ENCODE data around the gene TUBE1. TPM values are rescaled to one million over a fixed set of nuclear protein-coding genes. Genes with fewer than 3 reads are reported as not detected.
"Not testable (repeated sequence)": the region's sequence is repeated elsewhere in the genome, so short reads cannot be mapped to it uniquely, and the experiment has no call there.

TUBE1 gene, protein sequence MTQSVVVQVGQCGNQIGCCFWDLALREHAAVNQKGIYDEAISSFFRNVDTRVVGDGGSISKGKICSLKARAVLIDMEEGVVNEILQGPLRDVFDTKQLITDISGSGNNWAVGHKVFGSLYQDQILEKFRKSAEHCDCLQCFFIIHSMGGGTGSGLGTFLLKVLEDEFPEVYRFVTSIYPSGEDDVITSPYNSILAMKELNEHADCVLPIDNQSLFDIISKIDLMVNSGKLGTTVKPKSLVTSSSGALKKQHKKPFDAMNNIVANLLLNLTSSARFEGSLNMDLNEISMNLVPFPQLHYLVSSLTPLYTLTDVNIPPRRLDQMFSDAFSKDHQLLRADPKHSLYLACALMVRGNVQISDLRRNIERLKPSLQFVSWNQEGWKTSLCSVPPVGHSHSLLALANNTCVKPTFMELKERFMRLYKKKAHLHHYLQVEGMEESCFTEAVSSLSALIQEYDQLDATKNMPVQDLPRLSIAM
- total RNA-seq, result 18.4 and 18.6 TPM in 2 replicates

DNA sequence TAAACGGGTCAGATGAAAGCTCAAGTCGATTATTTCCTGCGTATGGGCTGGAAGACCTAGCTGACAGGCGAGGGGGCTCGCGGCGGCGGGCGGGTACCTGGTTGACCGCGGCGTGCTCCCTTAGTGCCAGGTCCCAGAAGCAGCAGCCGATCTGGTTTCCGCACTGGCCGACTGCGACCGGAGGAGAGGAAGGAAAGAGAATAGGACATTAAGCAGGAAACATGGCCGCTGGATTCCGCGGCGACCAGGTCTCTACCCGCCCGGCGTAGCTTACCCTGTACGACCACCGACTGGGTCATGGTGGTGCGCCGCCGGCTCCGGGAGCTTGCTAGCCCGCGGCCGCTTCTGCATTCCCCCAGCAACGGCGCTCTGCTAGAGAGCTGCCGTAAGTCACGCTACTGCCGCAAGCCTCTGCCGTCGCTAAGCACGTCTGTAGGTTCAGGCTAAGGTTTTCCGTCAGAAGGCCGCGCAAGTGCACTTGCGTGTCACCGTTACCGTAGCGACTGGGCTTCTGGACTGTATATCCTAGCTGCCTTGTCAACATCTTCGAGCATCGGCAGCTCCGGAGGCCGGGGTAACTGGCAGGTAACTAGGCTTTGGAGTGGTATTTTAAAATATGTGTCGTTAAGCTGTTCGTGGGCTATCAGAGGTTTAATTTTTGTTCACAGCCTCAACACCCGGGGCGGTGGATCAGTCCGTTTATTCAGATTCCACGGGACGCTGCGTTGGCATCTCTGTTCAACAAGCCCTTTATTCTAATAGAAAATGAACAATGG lies at the start of gene TUBE1, which contains the start of gene FAM229B:
Gene TUBE1 (minus strand): TSS at position 347 of the 776 bp plus-strand sequence. CDS start 48 bp downstream, at position 299.
Gene FAM229B (plus strand): TSS at position 456 of the 776 bp plus-strand sequence. CDS start 11,693 bp downstream, outside the sequence.
- intact Hi-C loops (cut with micrococcal nuclease), result loop anchor here (1.0 to 10.0 kb wide), 19 partner anchors 44 to 1905 kb away; partner anchors contain the start of genes AMD1, CDC40, CDK19 and FYN

DNA sequence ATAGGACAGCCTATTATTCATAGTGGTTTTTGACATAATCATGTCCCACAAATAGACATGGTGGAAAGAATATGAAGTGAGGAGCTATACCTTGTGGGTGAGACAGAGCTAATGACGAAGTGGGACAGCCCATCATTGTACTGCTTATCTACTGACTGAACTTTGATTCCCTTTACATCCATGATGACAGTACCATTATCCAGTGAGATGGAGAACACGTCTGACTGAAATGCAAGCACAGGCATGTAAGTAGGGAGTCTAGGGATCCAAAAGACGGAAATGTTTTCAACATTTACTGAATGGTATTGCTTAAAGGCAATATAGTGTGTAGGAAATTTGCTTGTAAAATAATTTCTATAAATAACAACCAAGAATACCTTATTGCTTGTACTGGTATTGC lies 43.6 kb upstream of the TUBE1 start:
- intact Hi-C loops (cut with micrococcal nuclease), result no loop called here

DNA sequence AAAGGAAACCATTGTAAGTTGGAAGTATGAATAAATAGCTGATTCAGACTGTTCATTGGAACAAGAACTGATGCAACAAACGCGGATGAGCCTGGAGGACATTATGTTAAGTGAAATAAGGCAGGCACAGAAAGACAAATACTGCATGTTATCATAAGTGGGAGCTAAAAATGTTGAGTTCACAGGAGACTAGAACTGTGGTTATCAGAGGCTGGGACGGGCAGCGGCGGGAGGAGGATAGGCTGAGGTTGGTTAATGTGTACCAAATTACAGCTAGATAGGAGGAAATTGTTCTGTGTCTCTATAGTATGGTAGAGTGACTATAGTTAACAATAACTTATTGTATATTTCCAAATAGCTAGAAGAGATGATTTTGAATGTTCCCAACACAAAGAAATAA lies 40.9 kb upstream of the TUBE1 start:
- intact Hi-C loops (cut with micrococcal nuclease), result no loop called here

DNA sequence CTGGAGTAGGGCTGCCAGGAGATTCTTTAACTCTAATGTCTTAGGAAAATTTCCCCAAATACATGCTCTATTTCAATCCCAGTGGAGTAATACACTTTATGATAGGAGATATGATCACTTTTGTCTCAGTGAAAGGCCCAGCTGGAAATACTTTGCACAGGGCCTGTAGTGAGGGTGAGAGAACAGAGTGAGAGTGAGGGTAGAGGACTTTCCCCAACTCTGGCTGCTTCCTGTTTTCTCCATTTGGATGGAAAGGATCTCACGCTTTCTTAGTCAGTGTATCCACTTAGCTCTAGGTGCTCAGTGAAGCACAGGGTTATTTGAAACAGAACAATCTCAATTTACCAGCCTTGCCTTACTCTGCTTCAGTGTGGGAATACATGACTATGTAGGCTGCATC lies 36.7 kb upstream of the TUBE1 start:
- intact Hi-C loops (cut with micrococcal nuclease), result no loop called here

DNA sequence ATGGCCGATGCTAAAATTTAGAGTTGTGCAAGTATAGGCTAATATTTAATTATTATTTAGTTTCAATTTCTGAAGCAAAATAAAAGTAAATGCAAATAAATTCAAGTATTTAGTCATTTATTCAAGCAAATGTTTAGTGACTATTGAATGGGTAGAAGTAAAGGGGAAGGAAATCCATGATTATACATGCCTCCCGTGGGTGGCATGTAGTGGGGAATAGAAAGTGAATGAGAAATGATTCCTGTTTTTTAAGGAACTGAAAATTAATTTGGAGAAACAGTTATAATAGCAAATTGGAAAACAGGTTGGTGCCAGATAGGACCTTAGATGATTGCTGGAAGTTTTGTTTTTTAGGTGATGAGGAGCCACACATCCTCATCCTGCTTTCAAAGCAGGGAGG lies 35.5 kb upstream of the TUBE1 start:
- intact Hi-C loops (cut with micrococcal nuclease), result no loop called here

DNA sequence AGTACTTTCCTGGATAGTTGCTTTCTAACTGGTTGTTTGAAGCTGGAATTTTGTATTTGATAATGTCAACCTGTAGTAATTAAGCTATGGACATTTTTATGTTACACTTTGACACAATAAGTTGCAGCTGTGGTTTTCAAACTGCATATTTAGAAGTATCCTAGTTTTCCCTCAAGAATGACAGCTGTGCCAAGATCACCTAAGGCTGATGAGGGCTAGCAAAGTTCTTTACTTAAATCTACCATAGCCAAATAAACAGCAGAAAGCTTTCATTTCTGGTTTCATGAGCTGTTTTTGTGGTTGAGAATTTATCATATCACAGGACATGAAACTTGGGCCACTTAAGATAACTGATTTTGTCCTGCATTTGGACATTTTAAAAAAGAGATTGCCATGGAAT lies 30.8 kb upstream of the TUBE1 start:
- intact Hi-C loops (cut with micrococcal nuclease), result no loop called here

DNA sequence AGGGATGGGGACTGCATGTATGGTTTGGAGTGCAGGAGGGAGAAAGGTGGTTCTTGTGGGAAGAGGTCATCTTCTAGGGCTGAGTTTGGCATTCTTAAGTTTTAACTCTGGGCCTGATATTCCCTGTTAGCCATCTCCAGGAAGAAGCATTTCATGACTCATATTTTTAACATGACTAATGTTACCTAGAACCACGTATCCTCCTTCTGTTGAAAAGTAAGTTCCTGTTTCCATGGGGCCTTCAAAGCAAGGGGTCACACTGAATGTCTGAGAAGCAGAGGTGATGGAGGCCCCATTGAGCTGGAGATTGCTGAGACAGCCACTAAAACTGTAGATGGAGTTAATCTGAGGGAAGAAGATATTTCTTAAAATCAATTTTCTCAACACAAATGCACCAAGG lies 30.3 kb upstream of the TUBE1 start:
- intact Hi-C loops (cut with micrococcal nuclease), result no loop called here

DNA sequence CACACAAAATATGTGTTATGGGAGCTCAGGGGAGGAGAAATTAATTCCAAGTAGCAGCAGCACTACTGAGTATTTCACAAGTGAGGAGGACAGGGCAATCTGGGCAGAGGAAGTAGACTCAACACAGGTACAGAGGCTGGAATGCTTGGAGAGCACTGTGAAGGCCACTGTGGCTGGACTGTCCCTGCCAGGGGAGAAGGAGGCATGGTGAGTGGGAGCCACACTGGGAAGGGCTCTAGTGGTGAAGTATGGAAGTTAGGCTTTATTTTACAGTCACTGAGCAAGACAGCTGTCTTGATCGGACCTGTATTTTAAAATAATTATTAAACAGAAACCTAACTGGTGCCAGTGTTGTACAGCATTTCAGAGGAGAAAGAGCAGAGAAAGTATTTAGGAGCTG lies 28.9 kb upstream of the TUBE1 start:
- intact Hi-C loops (cut with micrococcal nuclease), result no loop called here

DNA sequence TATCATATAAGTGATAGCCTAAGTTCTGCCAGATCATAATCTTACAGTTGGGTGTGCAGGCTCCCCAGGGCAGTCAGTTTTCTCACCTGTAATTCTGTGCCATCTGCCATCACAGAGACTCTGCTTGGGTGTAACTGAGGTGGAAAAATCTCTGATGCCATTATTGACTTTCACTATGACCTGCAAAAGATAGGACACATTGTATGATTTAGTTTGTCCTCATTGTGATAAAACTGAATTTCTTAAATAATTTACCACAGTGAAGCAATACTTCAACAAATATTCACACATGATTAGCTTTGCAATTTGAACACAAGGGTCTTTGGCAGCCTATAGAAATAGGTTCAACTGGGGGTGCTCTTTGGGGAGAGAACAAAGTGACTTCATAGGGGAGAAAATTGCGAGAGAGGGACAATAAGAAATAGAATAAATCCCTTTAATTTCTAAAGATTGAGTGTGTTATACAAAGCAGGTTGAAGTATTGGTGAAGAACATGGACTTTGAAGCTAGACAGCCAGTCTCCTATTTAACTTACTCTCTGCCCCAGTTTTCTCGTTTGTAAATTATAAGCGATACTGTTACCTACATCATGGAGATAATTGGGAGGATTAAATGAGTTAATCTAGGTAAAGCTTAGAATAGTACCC lies 27.4 kb upstream of the TUBE1 start:
- intact Hi-C loops (cut with micrococcal nuclease), result no loop called here

DNA sequence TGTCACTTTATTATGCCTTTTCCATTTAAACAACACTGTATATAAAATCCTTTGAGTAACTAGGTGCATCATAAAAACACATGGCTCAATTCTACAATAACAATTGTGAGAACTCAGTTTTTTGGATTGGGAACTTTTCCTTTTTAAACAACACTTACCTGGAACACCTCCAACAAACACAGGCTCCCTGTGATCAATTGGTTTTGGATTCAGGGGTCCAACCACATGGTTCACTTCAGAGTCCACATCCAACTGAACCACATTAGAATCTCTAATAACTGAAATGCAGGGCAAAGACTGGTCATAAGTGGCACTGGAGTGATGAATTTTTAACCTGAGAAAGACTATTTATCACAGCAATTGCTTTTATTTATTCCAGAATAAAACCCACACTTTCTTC lies 26.6 kb upstream of the TUBE1 start:
- intact Hi-C loops (cut with micrococcal nuclease), result no loop called here

DNA sequence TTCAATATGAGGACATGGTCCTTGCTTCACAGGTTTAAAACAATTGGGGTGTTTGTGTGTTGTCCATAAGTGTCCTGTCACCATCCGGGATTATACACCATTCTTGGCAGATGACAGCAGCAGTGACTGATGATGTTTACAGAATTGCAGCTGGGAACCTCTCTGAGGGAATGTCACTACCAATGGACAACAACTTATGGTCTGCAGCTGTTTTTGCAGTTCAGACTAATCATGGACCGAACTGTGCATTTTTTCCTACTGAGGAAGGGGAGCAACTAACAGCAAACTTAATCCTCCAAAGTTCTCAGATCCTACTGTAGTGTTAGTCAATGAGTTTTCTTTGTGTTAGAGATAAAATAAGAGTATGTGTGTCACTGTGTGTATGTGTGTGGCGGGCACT lies 26.1 kb upstream of the TUBE1 start:
- intact Hi-C loops (cut with micrococcal nuclease), result no loop called here

DNA sequence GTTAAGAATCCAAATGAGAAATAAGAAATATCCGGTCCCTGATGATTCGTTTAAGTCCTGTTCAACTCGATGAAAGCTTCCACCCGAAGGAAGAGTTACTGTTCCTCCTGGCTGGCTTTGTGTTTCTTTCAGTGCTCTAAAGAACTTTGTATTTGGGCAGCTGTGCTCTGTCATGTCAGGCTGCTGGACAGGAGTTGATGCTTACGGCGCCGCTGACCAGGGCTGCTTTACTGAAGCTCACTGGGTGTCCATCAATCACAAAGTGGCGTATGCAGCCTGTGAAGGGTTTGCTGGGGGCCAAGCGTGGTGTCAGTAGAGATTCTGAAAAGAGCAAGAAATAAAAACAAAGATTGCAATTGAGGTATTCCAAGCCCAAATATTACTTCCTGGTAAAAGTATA lies 22.0 kb upstream of the TUBE1 start:
- intact Hi-C loops (cut with micrococcal nuclease), result no loop called here

DNA sequence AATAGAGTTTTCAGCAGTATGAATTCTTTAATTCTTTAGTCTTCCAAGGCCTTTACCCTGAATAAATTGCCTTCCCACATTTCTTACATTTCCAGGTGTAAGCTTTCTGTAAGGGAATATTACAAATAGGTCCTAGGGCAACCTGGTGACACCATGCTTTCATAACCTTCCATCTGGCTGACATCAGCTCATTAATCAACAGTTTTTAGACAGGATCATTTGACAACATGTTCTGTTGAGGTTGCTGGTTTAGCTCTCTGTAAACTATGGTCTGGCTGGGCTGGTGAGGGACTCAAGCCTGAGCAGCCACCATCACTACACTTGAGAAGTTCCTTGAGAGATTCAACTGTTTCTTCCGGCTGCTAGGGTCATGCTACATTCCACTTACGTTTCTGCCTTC lies 19.3 kb upstream of the TUBE1 start:
- intact Hi-C loops (cut with micrococcal nuclease), result no loop called here

DNA sequence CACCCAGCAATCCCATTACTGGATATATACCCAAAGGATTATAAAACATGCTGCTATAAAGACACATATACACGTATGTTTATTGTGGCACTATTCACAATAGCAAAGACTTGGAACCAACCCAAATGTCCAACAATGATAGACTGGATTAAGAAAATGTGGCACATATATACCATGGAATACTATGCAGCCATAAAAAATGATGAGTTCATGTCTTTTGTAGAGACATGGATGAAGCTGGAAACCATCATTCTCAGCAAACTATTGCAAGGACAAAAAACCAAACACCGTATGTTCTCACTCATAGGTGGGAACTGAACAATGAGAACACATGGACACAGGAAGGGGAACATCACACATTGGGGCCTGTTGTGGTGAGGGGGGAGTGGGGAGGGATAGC lies 18.7 kb upstream of the TUBE1 start:
- intact Hi-C loops (cut with micrococcal nuclease), result not testable (repeated sequence)

DNA sequence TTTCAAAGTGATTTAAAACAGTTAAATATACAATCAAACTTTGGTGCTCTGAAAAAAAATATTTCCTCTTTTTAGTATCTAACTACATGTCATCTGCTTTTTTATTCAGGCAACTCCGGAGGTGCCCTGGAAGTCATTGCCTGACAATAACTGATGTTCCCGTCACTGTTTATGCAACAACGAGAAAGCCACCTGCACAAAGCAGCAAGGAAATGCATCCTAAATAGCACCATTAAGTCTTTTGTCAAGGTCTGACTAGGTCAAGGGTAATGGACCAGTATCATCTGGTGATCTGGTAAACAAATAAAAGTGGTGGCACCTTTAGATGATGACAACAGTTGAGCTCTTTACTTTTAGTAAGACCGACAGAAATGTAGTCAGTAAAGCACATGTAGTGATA lies 13.3 kb upstream of the TUBE1 start:
- intact Hi-C loops (cut with micrococcal nuclease), result no loop called here

DNA sequence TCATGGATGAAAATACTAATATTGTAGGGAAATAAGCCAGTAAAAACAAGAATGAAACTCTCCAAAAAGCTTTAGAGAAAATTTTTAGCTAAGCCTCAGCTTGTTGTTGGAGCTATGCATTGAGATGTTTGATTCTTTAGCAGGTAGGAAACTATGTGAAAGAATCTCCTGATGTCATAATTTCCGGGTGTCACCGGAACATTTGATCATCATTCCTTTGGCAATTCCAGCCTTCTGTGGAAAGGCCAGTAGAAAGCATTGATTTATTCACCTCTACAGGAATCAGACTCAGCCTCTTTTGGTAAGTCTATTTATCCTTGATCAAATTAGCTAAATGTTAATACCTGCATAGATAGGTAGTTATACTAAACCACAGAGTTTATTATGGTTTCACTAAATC lies 9.6 kb upstream of the TUBE1 start:
- intact Hi-C loops (cut with micrococcal nuclease), result no loop called here

DNA sequence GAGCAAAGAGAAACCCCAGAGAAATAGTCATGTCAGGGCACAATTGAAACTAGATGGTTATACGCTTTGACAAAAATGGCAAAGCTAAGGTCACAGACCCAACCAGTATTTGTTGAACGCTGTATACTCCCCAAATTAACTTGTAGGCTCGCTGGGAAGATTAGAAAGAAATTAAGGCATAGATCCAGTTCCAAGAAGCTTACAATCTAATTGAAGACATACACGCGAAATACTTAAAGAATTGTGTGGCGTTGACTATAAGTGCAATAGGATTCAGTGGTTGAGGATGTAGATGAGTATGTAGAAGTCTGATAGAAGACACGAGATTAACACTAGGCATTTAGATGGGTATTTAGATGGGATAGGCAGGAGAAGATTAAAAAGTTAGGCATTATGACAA lies 634 bp upstream of the TUBE1 start:
- intact Hi-C loops (cut with micrococcal nuclease), result loop anchor here (1.0 to 10.0 kb wide), 19 partner anchors 45 to 1906 kb away; partner anchors contain the start of genes AMD1, CDC40, CDK19 and FYN

DNA sequence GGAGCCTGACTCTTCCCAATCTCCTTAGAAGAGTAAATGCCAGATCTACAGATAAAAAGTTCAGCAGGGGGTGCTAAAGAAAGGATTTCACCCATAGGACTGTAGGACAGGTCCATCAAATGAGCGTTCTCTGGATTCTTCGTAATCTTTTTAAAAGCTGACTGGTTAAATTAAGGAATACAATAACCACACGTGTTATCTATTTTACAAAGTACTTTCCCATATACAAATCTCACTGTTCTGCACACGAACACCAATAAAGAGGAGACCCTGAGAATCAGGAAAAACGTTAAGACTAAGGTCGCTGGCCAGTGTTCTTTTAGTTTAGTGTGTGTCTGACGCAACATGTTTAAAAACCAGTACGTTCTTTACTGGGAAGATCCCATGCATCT lies 542 bp downstream of the TUBE1 start:
- intact Hi-C loops (cut with micrococcal nuclease), result loop anchor here (1.0 to 10.0 kb wide), 20 partner anchors 43 to 1904 kb away; partner anchors contain the start of genes AMD1, CDC40, CDK19 and FYN

DNA sequence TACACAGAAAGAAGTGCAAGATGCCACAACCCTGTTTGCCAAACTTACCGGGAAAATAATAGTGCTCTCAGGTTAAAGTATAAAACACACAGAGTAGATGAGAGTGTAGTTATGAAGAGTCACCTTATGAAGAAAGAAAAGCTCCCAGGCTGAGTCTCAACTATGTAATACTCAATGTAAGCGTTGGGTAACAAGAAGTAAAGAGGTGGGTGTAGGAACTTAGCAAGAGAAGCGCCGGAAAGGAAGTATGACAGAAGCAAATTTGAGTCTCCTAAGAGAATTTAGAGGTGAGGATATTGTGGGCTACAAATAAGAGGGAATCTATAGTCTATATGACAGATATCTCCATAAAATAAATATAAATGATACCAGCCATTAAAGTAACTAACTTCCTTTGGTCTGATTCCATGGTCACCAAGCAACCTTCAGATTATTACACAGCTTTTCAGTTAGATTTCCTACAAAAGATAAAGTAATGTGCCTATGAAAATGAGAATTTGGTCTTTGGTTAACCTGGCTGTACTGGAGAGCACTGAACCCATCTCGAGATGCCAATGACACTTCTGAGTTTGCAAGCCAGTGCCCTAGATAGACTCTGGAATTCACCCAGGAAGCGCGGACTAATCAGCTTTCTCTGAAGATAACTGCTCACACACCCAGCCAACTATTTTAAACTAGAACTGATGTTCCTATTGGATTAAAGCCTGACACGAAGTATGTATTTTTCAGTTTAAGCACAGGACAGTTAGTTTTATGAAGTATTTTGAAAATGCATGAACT lies 1.8 kb downstream of the TUBE1 start:
- intact Hi-C loops (cut with micrococcal nuclease), result loop anchor here (1.0 to 10.0 kb wide), 11 partner anchors 201 to 1903 kb away; partner anchors contain the start of genes CDC40, CDK19, GTF3C6 and HDAC2

DNA sequence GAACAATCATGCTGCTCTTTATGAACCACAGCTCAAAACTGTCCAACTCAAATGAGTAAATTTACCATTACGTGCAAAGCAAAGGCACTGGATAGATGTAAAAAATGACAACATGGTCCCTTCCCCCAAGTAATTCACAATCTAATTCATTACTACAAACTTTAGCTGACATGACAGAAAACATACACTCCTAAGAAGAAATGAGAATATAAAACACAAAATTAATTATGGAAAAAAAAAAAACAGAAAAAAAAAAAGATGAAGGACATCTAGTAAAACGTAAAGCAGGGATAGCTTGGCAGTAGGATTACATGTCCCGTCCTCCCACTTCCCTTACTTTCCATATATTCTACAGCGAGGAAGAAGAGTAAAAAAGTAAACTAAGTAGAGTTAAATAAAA lies 5.7 kb downstream of the TUBE1 start:
- intact Hi-C loops (cut with micrococcal nuclease), result loop anchor here (2.0 to 10.0 kb wide), 2 partner anchors 31 to 1397 kb away; no protein-coding TSS in a partner anchor

Data from T-helper 1 cell treated with Interleukin-12 subunit alpha and Interleukin-12 subunit beta and Interleukin-4 antibody, amounts not matched to agents 30 ng/mL and 1 ng/mL, for 36 hours (primary cell).